Psoas muscle (tissue), 8 donors: ENCODE results near the gene RIMBP2. TPM values are rescaled to one million over a fixed set of nuclear protein-coding genes. Genes with fewer than 3 reads are reported as not detected.

Experiments
- ATAC-seq, 4 donors: fragments of 200-7000 bp; cut with Tn5 transposase; one replicate each; pipeline ENCODE4 v1.9.1; 2020; ENCODE audit warnings: moderate library complexity in 3 of 4, mild to moderate bottlenecking in 2 of 4
- DNase-seq, 2 donors: peaks; one replicate each; pipeline ENCODE4 v3.0.0-alpha.2; 2020
- H3K27ac ChIP-seq: fragments of 200-600 bp; one replicate; pipeline ENCODE4 v1.8.0; 2022
- H3K27me3 ChIP-seq, 3 donors: fragments of 200-600 bp in 1 of 3; one replicate each; pipeline versions ENCODE4 v1.6.1 to v1.8.0; 2013 to 2022; ENCODE audit warnings: low read length in 2 of 3, mild to moderate bottlenecking in 2 of 3, moderate library complexity in 1 of 3; ENCODE audit not compliant: insufficient read depth in 3 of 3
- H3K36me3 ChIP-seq, 2 donors: fragments of 200-600 bp in 1 of 2; one replicate each; pipeline versions ENCODE4 v1.6.1 to v1.8.0; 2013 to 2022; ENCODE audit warnings: low read depth in 1 of 2, mild to moderate bottlenecking in 1 of 2, moderate library complexity in 1 of 2; ENCODE audit not compliant: insufficient read depth in 1 of 2
- H3K4me1 ChIP-seq: fragments of 200-600 bp; one replicate; pipeline ENCODE4 v1.8.0; 2022
- H3K4me3 ChIP-seq: fragments of 200-600 bp; one replicate; pipeline ENCODE4 v1.8.0; 2022; ENCODE audit warnings: mild to moderate bottlenecking
- H3K9me3 ChIP-seq: fragments of 200-600 bp; one replicate; pipeline ENCODE4 v1.8.0; 2022
- WGBS, 3 donors: extraction: QIAGEN DNeasy Blood & Tissue Kit; methylation state at CpG; one replicate each; pipeline versions ENCODE4 v1.1.6 to v1.1.7; 2013; 5-methylcytosine and 5-hydroxymethylcytosine counted together
- intact Hi-C, 2 donors: fragments of 100-400 bp; cut with DNase I; formaldehyde crosslinking; loops; one replicate each; pipeline versions ENCODE4 v1.11.0 to v1.14.2; 2022
- polyA plus RNA-seq, 3 donors: library from polyadenylated mRNA; stranded (reverse); fragments of 200-250 nt; gene quantifications; one replicate each; pipeline ENCODE4 v1.2.3, GENCODE V29; 2013
- total RNA-seq, 4 donors: library from RNA; stranded (reverse); fragmentation: NEBNext Ultra II Directional in 2 of 4; extraction: Animal tissue kit (Norgen Biotek cat#: 25700) in 2 of 4; gene quantifications; one replicate each; pipeline versions ENCODE4 v1.2.1 to v1.2.4, GENCODE V29; 2021 to 2023
- TF ChIP-seq, protein P1 (sequence below): fragments of 200-600 bp; IDR thresholded peaks from one replicate; pipeline ENCODE4 v1.8.0; 2022; ENCODE audit warnings: antibody characterized with exemption
- donor health status: healthy with polysubstance abuse.
- donor health status: DM: no; HTN: no; CAD: no; lungs with moderate emphysema.
- donor health status: Bipolar disorder and iron deficiency.
- donor health status: healthy.
- donor health status: DM: yes; HTN: yes; CAD: no.
- donor health status: DM: no; HTN: no; CAD: no.
- donor health status: DM: no; HTN: no; CAD: no.
- donor health status: DM: yes; HTN: yes; CAD: no.

RIMBP2 gene
- total and polyA plus RNA-seq, 7 donors = 0.05 to 1.2 (median 0.21) TPM

DNA sequence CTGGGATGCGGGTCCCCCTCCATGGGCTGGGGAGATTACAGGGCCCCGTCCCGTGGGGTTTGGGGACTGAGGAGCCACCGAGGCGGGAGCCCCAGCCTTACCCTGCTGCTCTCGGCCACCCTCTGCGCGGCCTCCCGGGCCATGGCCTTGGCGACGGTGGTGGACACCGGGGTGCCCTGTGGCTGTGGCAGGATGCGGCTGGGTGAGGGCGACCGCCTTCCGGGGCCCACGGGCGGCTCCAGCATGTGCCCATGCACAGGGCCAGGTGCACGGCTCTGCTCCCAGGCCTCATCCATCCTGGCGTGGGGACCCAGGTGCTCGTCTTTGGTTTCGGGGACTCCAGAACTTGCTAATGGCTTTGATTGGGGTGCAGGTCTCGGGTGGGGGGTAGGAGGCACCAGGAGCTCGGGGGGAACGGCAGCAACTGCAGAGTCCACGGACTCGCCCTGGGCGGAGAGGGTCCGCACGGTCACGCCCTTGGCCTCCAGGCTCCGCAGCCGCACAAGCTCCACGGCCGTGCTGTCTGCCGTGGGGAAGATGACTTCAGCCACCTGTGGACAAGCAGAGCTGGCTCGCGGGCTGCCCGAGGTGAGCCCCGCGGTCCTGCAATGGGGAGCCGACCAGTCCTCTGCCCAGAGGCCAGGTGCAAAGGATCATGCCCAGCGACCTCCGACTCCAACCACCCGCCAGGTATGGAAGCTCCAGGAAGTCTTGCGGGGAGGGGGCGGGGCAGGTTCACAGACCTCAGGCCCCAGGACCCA is 279.2 kb downstream of the RIMBP2 start:
- TF ChIP-seq, protein P1, sequence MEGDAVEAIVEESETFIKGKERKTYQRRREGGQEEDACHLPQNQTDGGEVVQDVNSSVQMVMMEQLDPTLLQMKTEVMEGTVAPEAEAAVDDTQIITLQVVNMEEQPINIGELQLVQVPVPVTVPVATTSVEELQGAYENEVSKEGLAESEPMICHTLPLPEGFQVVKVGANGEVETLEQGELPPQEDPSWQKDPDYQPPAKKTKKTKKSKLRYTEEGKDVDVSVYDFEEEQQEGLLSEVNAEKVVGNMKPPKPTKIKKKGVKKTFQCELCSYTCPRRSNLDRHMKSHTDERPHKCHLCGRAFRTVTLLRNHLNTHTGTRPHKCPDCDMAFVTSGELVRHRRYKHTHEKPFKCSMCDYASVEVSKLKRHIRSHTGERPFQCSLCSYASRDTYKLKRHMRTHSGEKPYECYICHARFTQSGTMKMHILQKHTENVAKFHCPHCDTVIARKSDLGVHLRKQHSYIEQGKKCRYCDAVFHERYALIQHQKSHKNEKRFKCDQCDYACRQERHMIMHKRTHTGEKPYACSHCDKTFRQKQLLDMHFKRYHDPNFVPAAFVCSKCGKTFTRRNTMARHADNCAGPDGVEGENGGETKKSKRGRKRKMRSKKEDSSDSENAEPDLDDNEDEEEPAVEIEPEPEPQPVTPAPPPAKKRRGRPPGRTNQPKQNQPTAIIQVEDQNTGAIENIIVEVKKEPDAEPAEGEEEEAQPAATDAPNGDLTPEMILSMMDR = no peak
- Histone ChIP-seq H3K4me1 (no peaks in the 10 kb centered on the region), H3K9me3 (no peaks in the 10 kb centered on the region), H3K36me3 (no peaks in the 10 kb centered on the region), H3K4me3 (no peak overlapping the region), H3K27me3 (no peaks in the 10 kb centered on the region), H3K27ac (no peak overlapping the region)
- ATAC-seq (no peak), DNase-seq (peak in 1 of 2 donors; percentile 42)
- WGBS, 3 donors = 92 to 94% (median 94%) methylated on average over 43 to 47 of the region's 47 CpGs
- intact Hi-C loops = no loop called here

DNA sequence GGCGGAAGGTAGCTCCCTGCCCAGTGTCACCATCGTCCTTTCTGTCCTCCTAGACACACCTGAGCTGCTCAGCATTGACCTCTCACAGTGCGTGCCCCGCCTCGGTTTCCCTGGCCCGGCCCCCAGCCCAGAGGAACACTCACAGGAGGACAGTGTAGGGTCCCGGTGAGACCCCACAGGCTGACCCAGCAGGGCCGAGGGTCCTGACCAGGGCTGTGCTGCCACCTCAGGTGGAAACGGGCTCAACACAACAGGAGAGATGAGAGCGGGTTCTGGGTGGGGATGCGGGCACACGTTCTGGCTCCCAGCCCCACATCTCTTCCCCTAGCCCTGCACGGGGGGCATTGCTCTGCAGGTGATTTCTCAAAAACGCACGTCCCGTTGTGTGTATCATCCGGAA is 280.3 kb downstream of the RIMBP2 start:
- TF ChIP-seq, protein P1 = no peak
- DNase-seq (peak in 1 of 2 donors; percentile 21), ATAC-seq (no peak)
- Histone ChIP-seq H3K9me3 (no peaks in the 10 kb centered on the region), H3K4me1 (no peaks in the 10 kb centered on the region), H3K36me3 (no peaks in the 10 kb centered on the region), H3K4me3 (no peak overlapping the region), H3K27me3 (no peaks in the 10 kb centered on the region), H3K27ac (no peak overlapping the region)
- intact Hi-C loops = no loop called here
- 90 to 92% (median 91%) methylated on average over 17 of the region's 17 CpGs for WGBS, 3 donors

DNA sequence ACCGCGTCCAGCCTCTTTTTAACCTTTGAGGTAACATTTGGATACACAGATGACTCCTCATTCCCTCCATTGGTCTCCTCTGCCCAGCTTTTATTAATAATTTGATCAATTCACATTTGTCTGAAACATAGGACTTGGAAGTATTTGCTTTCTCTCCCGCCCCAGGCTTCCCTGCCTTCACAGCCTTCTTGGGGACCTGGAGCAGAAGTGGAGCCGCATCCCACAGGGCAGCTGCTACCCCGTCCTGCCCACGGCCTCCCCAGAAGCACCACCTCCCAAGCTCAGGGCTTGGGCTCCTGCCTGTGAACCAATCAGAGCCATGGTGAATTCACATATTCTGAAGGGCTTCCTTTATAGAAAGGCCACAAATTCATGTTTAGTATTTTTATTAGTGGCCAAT is 280.8 kb downstream of the RIMBP2 start:
- DNase-seq (no peak), ATAC-seq (no peak)
- H3K27me3 ChIP-seq = no peaks in the 10 kb centered on the region
- intact Hi-C loops = no loop called here
- WGBS, 3 donors = 62 to 83% (median 68%) methylated on average over 6 of the region's 6 CpGs
- no peaks in the 10 kb centered on the region for H3K4me1 ChIP-seq
- TF ChIP-seq, protein P1 = no peak
- H3K9me3 ChIP-seq = no peaks in the 10 kb centered on the region
- no peak overlapping the region for H3K27ac ChIP-seq
- no peaks in the 10 kb centered on the region for H3K36me3 ChIP-seq
- H3K4me3 ChIP-seq = no peak overlapping the region

DNA sequence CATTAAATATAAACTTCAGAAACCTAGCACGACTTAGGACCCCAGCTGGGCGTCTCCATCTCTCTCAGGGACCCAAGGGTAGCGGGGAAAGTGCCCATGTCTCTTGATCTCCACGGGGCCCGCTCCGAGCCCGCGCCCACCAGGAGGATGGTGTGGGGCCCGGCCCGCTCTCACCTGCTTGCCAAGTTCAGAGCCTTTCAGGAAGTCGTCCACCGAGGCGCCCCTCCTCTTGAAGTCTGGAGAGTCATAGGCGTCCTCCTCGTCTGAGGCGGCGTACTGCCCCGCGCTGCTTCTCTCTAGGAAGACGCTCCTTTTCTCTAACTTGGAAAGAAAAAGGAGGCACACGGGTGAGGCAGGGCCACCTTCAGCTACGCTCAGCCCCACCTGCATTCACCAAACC is 281.5 kb downstream of the RIMBP2 start:
- H3K4me3 ChIP-seq = no peak overlapping the region
- H3K27me3 ChIP-seq = no peaks in the 10 kb centered on the region
- DNase-seq (peak in 1 of 2 donors; percentile 44), ATAC-seq (no peak)
- H3K36me3 ChIP-seq = no peaks in the 10 kb centered on the region
- WGBS, 3 donors = 79 to 89% (median 87%) methylated on average over 20 to 22 of the region's 22 CpGs
- TF ChIP-seq, protein P1 = no peak
- no peaks in the 10 kb centered on the region for H3K4me1 ChIP-seq
- H3K27ac ChIP-seq = no peak overlapping the region
- intact Hi-C loops = no loop called here
- H3K9me3 ChIP-seq = no peaks in the 10 kb centered on the region

DNA sequence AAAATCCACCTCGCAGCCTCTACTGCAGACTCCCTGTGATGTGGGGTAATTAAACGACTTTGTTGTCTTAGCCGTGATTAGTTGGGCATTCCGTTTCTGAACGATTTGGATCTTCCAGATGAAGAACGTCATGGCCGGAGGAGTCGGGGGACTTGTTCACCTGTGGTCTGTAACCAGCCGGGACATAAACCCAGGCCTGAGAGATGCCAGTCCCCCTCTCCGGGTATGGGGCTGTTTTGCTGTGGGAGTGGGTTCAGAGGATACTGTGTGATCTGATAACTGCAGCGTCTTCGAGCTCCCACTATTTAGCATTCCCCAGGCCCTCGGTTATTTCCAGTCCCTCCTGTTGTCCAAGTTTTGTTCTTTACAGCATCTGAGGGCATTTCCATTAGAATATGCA is 282.3 kb downstream of the RIMBP2 start:
- no peaks in the 10 kb centered on the region for H3K9me3 ChIP-seq
- intact Hi-C loops = no loop called here
- H3K4me1 ChIP-seq = no peaks in the 10 kb centered on the region
- no peaks in the 10 kb centered on the region for H3K27me3 ChIP-seq
- 91 to 94% (median 93%) methylated on average over 13 of the region's 13 CpGs for WGBS, 3 donors
- TF ChIP-seq, protein P1 = no peak
- no peaks in the 10 kb centered on the region for H3K36me3 ChIP-seq
- no peak overlapping the region for H3K4me3 ChIP-seq
- DNase-seq (no peak), ATAC-seq (no peak)
- H3K27ac ChIP-seq = no peak overlapping the region
